Astrocyte (in vitro differentiated cells and primary cell): ENCODE results near the gene CELF4.

Experiments used
- EZH2 ChIP-seq: IDR thresholded peaks from 2 replicates; pipeline ENCODE4 v1.6.1; 2012; ENCODE audit warnings: mild to moderate bottlenecking, low read length, inconsistent platforms; ENCODE audit not compliant: insufficient read depth
- TF ChIP-seq, protein P1 (sequence below): IDR thresholded peaks from 2 replicates; pipeline ENCODE4 v1.5.1; 2011; ENCODE audit warnings: low read depth, mild to moderate bottlenecking, inconsistent platforms, low read length, moderate library complexity; ENCODE audit not compliant: insufficient read depth

DNA sequence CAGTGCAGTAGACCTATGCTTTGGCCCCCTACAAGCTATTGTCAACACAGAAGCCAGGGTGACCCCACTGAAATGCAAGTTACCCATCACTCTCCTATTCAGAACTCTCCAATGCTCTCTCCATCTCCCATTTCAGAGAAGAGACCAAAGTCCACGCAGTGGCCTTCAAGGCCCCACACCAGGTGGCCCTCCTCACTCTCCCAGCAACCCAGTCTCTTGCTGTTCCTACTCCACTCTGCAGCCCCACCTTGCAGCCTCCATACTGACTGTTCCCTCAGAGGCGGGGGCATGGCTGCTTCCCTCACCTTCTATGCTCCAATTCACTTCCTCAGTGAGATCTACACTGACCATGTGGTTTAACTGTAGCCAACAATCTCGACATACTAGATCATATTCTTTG is 313.3 kb downstream of the CELF4 start:
- TF ChIP-seq, protein P1, sequence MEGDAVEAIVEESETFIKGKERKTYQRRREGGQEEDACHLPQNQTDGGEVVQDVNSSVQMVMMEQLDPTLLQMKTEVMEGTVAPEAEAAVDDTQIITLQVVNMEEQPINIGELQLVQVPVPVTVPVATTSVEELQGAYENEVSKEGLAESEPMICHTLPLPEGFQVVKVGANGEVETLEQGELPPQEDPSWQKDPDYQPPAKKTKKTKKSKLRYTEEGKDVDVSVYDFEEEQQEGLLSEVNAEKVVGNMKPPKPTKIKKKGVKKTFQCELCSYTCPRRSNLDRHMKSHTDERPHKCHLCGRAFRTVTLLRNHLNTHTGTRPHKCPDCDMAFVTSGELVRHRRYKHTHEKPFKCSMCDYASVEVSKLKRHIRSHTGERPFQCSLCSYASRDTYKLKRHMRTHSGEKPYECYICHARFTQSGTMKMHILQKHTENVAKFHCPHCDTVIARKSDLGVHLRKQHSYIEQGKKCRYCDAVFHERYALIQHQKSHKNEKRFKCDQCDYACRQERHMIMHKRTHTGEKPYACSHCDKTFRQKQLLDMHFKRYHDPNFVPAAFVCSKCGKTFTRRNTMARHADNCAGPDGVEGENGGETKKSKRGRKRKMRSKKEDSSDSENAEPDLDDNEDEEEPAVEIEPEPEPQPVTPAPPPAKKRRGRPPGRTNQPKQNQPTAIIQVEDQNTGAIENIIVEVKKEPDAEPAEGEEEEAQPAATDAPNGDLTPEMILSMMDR: no peak
- TF ChIP-seq EZH2: no peak
